ENCODE data around the gene LIN37.
"Not testable (repeated sequence)": the region's sequence is repeated elsewhere in the genome, so short reads cannot be mapped to it uniquely, and the experiment has no call there.

GRCh38 chr19:35795564-35795963 is 47.2 kb downstream of the LIN37 start:
- not testable (repeated sequence) for TF ChIP-seq CTCF, POLR2A (IDR thresholded peaks at IDR 0.05)

Data from testis (tissue), 2 donors.